Esophagus muscularis mucosa (tissue), 4 donors: ENCODE data around the gene PHLDA1. TPM values are rescaled to one million over a fixed set of nuclear protein-coding genes. Genes with fewer than 3 reads are reported as not detected.

ENCODE experiments used
- DNase-seq: peaks from one replicate; pipeline ENCODE4 v3.0.0-alpha.2; 2017; ENCODE audit errors: extremely low spot score
- H3K27ac ChIP-seq, 4 donors: fragments of 200-600 bp; sonication (generic); replicated peaks in 1 of 4; 1 replicate in 3 of 4; 2 replicates in 1 of 4; pipeline ENCODE4 v1.5.1; 2016 to 2019; ENCODE audit warnings: mild to moderate bottlenecking in 1 of 4
- H3K27me3 ChIP-seq, 4 donors: fragments of 200-600 bp; sonication (generic); one replicate each; pipeline versions ENCODE4 v1.5.1 to v1.6.0; 2016 to 2019
- H3K36me3 ChIP-seq, 4 donors: fragments of 200-600 bp; sonication (generic); one replicate each; pipeline ENCODE4 v1.5.1; 2016 to 2019
- H3K4me1 ChIP-seq, 4 donors: fragments of 200-600 bp; sonication (generic); one replicate each; pipeline ENCODE4 v1.5.1; 2016 to 2019
- H3K4me3 ChIP-seq, 4 donors: fragments of 200-600 bp; sonication (generic); 1 replicate in 2 of 4; 2 replicates in 2 of 4; pipeline ENCODE4 v1.5.1; 2016 to 2019; ENCODE audit warnings: mild to moderate bottlenecking in 4 of 4, moderate library complexity in 1 of 4
- H3K9me3 ChIP-seq, 4 donors: fragments of 200-600 bp; sonication (generic); 1 replicate in 3 of 4; 2 replicates in 1 of 4; pipeline ENCODE4 v1.5.1; 2016 to 2019
- CTCF ChIP-seq, 3 experiments: fragments of 200-600 bp in 2 of 3; fragments of 450-650 bp in 1 of 3; sonication (generic) in 2 of 3; IDR thresholded peaks; one replicate each; pipeline ENCODE4 v1.5.1; 2017 to 2019; ENCODE audit warnings: antibody characterized with exemption in 3 of 3, mild to moderate bottlenecking in 2 of 3, moderate library complexity in 1 of 3
- EP300 ChIP-seq: sonication (generic); formaldehyde crosslinking; IDR thresholded peaks from one replicate; pipeline ENCODE4 v1.6.1; 2017; ENCODE audit warnings: antibody characterized with exemption
- POLR2A ChIP-seq: fragments of 450-650 bp; IDR thresholded peaks from one replicate; pipeline ENCODE4 v1.6.1; 2017; ENCODE audit warnings: antibody characterized with exemption, moderate library complexity, mild to moderate bottlenecking, low read depth
- POLR2AphosphoS5 ChIP-seq, 2 donors: sonication (generic); formaldehyde crosslinking; IDR thresholded peaks; one replicate each; pipeline ENCODE4 v1.6.1; 2017; ENCODE audit warnings: antibody characterized with exemption in 2 of 2
- WGBS: methylation state at CpG from one replicate; pipeline ENCODE4 v1.1.5; 2018; 5-methylcytosine and 5-hydroxymethylcytosine counted together
- intact Hi-C: fragments of 100-400 bp; cut with DNase I; formaldehyde crosslinking; loops from one replicate; pipeline ENCODE4 v1.15.1; 2023
- total RNA-seq, 4 donors: library from RNA; depleted of rRNA; stranded (reverse); fragments of >200 nt; gene quantifications; one replicate each; pipeline versions ENCODE4 v1.1.0 to v1.2.1, GENCODE V29; 2016

Gene PHLDA1
- total RNA-seq, 4 donors from 2014 or later, result 5.0 to 25.3 (median 6.1) TPM

- TF ChIP-seq CTCF (IDR thresholded peaks at IDR 0.05) (no peak), POLR2A (no peak), EP300 (no peak), POLR2AphosphoS5 (IDR thresholded peaks at IDR 0.05) (no peak)
- Histone ChIP-seq H3K27me3 (no peaks in the 10 kb centered on the region), H3K27ac (no peak overlapping the region), H3K36me3 (no peaks in the 10 kb centered on the region), H3K4me1 (peaks cover 15 to 25% (median 20%) of the 10 kb centered on the region in 4 donors), H3K4me3 (peak overlapping the region; percentile 11 to 42 (median 18)), H3K9me3 (no peaks in the 10 kb centered on the region)
- no peak for DNase-seq
- intact Hi-C loops, result no loop called here
- 79% methylated on average over 5 of the region's 5 CpGs for WGBS
Measured at GRCh38 chr12:75982979-75983660, 48.5 kb downstream of the PHLDA1 start.

- TF ChIP-seq EP300 (no peak), POLR2AphosphoS5 (IDR thresholded peaks at IDR 0.05) (peak in 1 of 2 donors; percentile 40)
- Histone ChIP-seq H3K9me3 (no peaks in the 10 kb centered on the region), H3K4me1 (peaks cover 23 to 34% (median 30%) of the 10 kb centered on the region in 4 donors), H3K36me3 (no peaks in the 10 kb centered on the region), H3K27ac (no peak overlapping the region), H3K27me3 (no peaks in the 10 kb centered on the region), H3K4me3 (no peak overlapping the region)
- no peak for DNase-seq
- intact Hi-C loops, result no loop called here
- 82% methylated on average over 8 of the region's 8 CpGs for WGBS
Measured at GRCh38 chr12:75982169-75982564, 49.4 kb downstream of the PHLDA1 start.

- intact Hi-C loops, result no loop called here
- Histone ChIP-seq H3K27ac (no peak overlapping the region), H3K4me3 (no peak overlapping the region), H3K4me1 (peaks cover 25 to 34% (median 32%) of the 10 kb centered on the region in 4 donors), H3K27me3 (no peaks in the 10 kb centered on the region), H3K36me3 (no peaks in the 10 kb centered on the region), H3K9me3 (no peaks in the 10 kb centered on the region)
- 79% methylated on average over 10 of the region's 10 CpGs for WGBS
- TF ChIP-seq POLR2A (no peak), CTCF (IDR thresholded peaks at IDR 0.05) (no peak), POLR2AphosphoS5 (IDR thresholded peaks at IDR 0.05) (no peak), EP300 (no peak)
- no peak for DNase-seq
Measured at GRCh38 chr12:75981247-75982168, 50.1 kb downstream of the PHLDA1 start.

GRCh38 chr12:75979181-75979580, 52.4 kb downstream of the PHLDA1 start:
- intact Hi-C loops, result loop anchor here (5.0 kb wide), 1 partner anchor 53 kb away; the partner anchor contains the start of gene PHLDA1
- H3K4me1 ChIP-seq, result peaks cover 27 to 34% (median 30%) of the 10 kb centered on the region in 4 donors

More at GRCh38 chr12:75979181-75979580, 52.4 kb downstream of the PHLDA1 start:
- DNase-seq, result no peak
- H3K27ac ChIP-seq, result peak overlapping the region; percentile 60 to 70 (median 67)
- no peak overlapping the region for H3K4me3 ChIP-seq
- H3K36me3 ChIP-seq, result no peaks in the 10 kb centered on the region
- TF ChIP-seq POLR2A, result no peak
- TF ChIP-seq EP300, result no peak
- no peak for TF ChIP-seq CTCF (IDR thresholded peaks at IDR 0.05)
- no peak for TF ChIP-seq POLR2AphosphoS5 (IDR thresholded peaks at IDR 0.05)
- no peaks in the 10 kb centered on the region for H3K9me3 ChIP-seq
- H3K27me3 ChIP-seq, result no peaks in the 10 kb centered on the region
- 73% methylated on average over 2 of the region's 2 CpGs for WGBS
